Osteoblast (primary cell): ENCODE measurements around the gene SND1. TPM values are rescaled to one million over a fixed set of nuclear protein-coding genes. Genes with fewer than 3 reads are reported as not detected.

ENCODE experiments used
- DNase-seq: peaks from one replicate; pipeline ENCODE4 v3.0.0; 2011; ENCODE audit warnings: low spot score, mixed read lengths; ENCODE audit not compliant: insufficient read length; ENCODE audit errors: missing footprints
- H2AFZ ChIP-seq: 2 replicates; pipeline ENCODE4 v1.6.0; 2011; ENCODE audit warnings: mild to moderate bottlenecking, low read length
- H3K27ac ChIP-seq: 2 replicates; pipeline ENCODE4 v1.5.1; 2011; ENCODE audit warnings: mild to moderate bottlenecking, low read depth, low read length, moderate library complexity
- H3K27me3 ChIP-seq: 2 replicates; pipeline ENCODE4 v1.6.0; 2012; ENCODE audit warnings: mild to moderate bottlenecking, control low read depth, inconsistent platforms, low read length, moderate library complexity; ENCODE audit not compliant: insufficient read depth
- H3K36me3 ChIP-seq: 2 replicates; pipeline ENCODE4 v1.5.1; 2011; ENCODE audit warnings: mild to moderate bottlenecking, low read length, control low read depth, moderate library complexity; ENCODE audit not compliant: insufficient read depth
- H3K4me1 ChIP-seq: 2 replicates; pipeline ENCODE4 v1.5.1; 2011; ENCODE audit warnings: mild to moderate bottlenecking, low read length, control low read depth, moderate library complexity; ENCODE audit not compliant: insufficient read depth
- H3K4me2 ChIP-seq: 2 replicates; pipeline ENCODE4 v1.6.0; 2011; ENCODE audit warnings: mild to moderate bottlenecking, low read length; ENCODE audit not compliant: insufficient read depth
- H3K4me3 ChIP-seq: fragments of 200-600 bp; sonication (generic); 3 replicates; pipeline ENCODE4 v1.5.1; 2012; ENCODE audit warnings: mild to moderate bottlenecking, low read length, inconsistent platforms; ENCODE audit not compliant: insufficient read depth
- H3K79me2 ChIP-seq: 2 replicates; pipeline ENCODE4 v1.6.0; 2012; ENCODE audit warnings: mild to moderate bottlenecking, low read length, control low read depth, inconsistent platforms; ENCODE audit not compliant: insufficient read depth
- H3K9me3 ChIP-seq: 2 replicates; pipeline ENCODE4 v1.5.1; 2011; ENCODE audit warnings: low read depth, low read length, control low read depth
- H4K20me1 ChIP-seq: 2 replicates; pipeline ENCODE4 v1.6.0; 2012; ENCODE audit warnings: mild to moderate bottlenecking, low read length, control low read depth; ENCODE audit not compliant: insufficient read depth
- CTCF ChIP-seq: IDR thresholded peaks from 2 replicates; pipeline ENCODE4 v1.5.1; 2011; ENCODE audit warnings: mild to moderate bottlenecking, low read depth, low read length, moderate library complexity; ENCODE audit errors: extremely low read depth
- total RNA-seq: library from RNA; depleted of rRNA; stranded (reverse); fragments of >200 nt; gene quantifications from 2 replicates; pipeline ENCODE4 v1.2.3, GENCODE V29; 2012

The SND1 gene
- total RNA-seq, 1 donor = 257 TPM

GRCh38 chr7:127807340-127807739 is 155.3 kb downstream of the SND1 start:
- H3K27ac ChIP-seq = no peak overlapping the region
- peaks cover 9% of the 10 kb centered on the region for H3K4me1 ChIP-seq
- peaks cover 73% of the 10 kb centered on the region for H4K20me1 ChIP-seq
- no peak for TF ChIP-seq CTCF
- peaks cover 74% of the 10 kb centered on the region for H3K79me2 ChIP-seq
- no peak for DNase-seq
- no peak overlapping the region for H2AFZ ChIP-seq
- H3K27me3 ChIP-seq = no peaks in the 10 kb centered on the region
- peaks cover 9% of the 10 kb centered on the region for H3K36me3 ChIP-seq
- no peak overlapping the region for H3K4me2 ChIP-seq
- H3K4me3 ChIP-seq = no peak overlapping the region
- no peaks in the 10 kb centered on the region for H3K9me3 ChIP-seq

GRCh38 chr7:127807829-127808228 is 155.8 kb downstream of the SND1 start:
- no peak for DNase-seq
- Histone ChIP-seq H3K27ac (no peak overlapping the region), H3K79me2 (peaks cover 74% of the 10 kb centered on the region), H3K27me3 (no peaks in the 10 kb centered on the region), H3K4me1 (peaks cover 9% of the 10 kb centered on the region), H3K4me3 (no peak overlapping the region), H3K36me3 (peaks cover 8% of the 10 kb centered on the region), H3K9me3 (no peaks in the 10 kb centered on the region), H3K4me2 (no peak overlapping the region), H4K20me1 (peaks cover 73% of the 10 kb centered on the region), H2AFZ (no peak overlapping the region)
- TF ChIP-seq CTCF = no peak

- H3K79me2 ChIP-seq = peaks cover 77% of the 10 kb centered on the region
- H4K20me1 ChIP-seq = peaks cover 77% of the 10 kb centered on the region
- no peak overlapping the region for H3K4me2 ChIP-seq
- peak; percentile 79 for DNase-seq
- H3K9me3 ChIP-seq = no peaks in the 10 kb centered on the region
- H3K4me1 ChIP-seq = peaks cover 16% of the 10 kb centered on the region
- peaks cover 8% of the 10 kb centered on the region for H3K36me3 ChIP-seq
- no peaks in the 10 kb centered on the region for H3K27me3 ChIP-seq
- H3K4me3 ChIP-seq = no peak overlapping the region
- H2AFZ ChIP-seq = no peak overlapping the region
- no peak for TF ChIP-seq CTCF
- H3K27ac ChIP-seq = peak overlapping the region; percentile 7
These were observed 157.3 kb downstream of the SND1 start for GRCh38 chr7:127809261-127809702.

- Histone ChIP-seq H3K79me2 (peaks cover 77% of the 10 kb centered on the region), H3K4me2 (no peak overlapping the region), H3K9me3 (no peaks in the 10 kb centered on the region), H3K36me3 (peaks cover 8% of the 10 kb centered on the region), H3K4me3 (no peak overlapping the region), H3K4me1 (peaks cover 20% of the 10 kb centered on the region), H3K27ac (no peak overlapping the region), H3K27me3 (no peaks in the 10 kb centered on the region), H4K20me1 (peaks cover 80% of the 10 kb centered on the region), H2AFZ (no peak overlapping the region)
- no peak for TF ChIP-seq CTCF
- peak; percentile 14 for DNase-seq
These were observed 158.1 kb downstream of the SND1 start for GRCh38 chr7:127810113-127810512.
